ENCODE measurements around the gene MASP2.
"Not testable (repeated sequence)": the region's sequence is repeated elsewhere in the genome, so short reads cannot be mapped to it uniquely, and the experiment has no call there.

The MASP2 gene

DNA sequence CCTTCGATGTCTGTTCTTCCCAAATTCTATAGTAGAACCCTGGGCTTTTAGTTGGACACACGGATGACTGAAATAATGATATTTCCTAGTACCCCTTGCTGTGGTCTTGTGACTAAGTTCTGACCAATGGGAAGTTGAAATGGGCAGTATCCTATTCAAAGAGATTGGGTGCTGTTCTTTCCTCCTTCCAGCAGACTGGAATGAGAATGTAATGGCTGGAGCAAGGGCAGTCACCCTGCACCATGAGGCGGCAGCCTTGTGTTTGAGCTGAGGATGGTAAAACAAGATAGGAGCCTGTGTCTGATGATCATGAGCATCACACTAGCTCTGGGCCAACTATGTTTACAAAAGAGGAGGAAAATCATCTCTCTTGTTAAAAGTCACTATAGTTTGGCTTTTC is 17.9 kb upstream of the MASP2 start:
- H3K79me2 ChIP-seq (ENCODE audit: control insufficient read depth, low read length): peaks cover 30% of the 10 kb centered on the region
- peaks cover 80% of the 10 kb centered on the region for H3K36me3 ChIP-seq (ENCODE audit: control insufficient read depth, low read length)
- TF ChIP-seq, protein P1, sequence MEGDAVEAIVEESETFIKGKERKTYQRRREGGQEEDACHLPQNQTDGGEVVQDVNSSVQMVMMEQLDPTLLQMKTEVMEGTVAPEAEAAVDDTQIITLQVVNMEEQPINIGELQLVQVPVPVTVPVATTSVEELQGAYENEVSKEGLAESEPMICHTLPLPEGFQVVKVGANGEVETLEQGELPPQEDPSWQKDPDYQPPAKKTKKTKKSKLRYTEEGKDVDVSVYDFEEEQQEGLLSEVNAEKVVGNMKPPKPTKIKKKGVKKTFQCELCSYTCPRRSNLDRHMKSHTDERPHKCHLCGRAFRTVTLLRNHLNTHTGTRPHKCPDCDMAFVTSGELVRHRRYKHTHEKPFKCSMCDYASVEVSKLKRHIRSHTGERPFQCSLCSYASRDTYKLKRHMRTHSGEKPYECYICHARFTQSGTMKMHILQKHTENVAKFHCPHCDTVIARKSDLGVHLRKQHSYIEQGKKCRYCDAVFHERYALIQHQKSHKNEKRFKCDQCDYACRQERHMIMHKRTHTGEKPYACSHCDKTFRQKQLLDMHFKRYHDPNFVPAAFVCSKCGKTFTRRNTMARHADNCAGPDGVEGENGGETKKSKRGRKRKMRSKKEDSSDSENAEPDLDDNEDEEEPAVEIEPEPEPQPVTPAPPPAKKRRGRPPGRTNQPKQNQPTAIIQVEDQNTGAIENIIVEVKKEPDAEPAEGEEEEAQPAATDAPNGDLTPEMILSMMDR (IDR thresholded peaks at IDR 0.05; ENCODE audit: low read depth, low read length, poor library complexity, severe bottlenecking): no peak
- no peak for TF ChIP-seq EZH2phosphoT487 (IDR thresholded peaks at IDR 0.05; ENCODE audit: borderline replicate concordance, low read length)
- H3K27ac ChIP-seq (ENCODE audit: low read depth, low read length): no peak overlapping the region
- no peak overlapping the region for H3K4me3 ChIP-seq (ENCODE audit: low read length)
- H3K27me3 ChIP-seq (ENCODE audit: control insufficient read depth, low read length): no peaks in the 10 kb centered on the region
- no peaks in the 10 kb centered on the region for H4K20me1 ChIP-seq (ENCODE audit: control insufficient read depth, insufficient read depth, low read depth, low read length)
- peaks cover 26% of the 10 kb centered on the region for H3K4me1 ChIP-seq (ENCODE audit: control insufficient read depth, low read length)
- no peaks in the 10 kb centered on the region for H3K9me2 ChIP-seq (replicated peaks; ENCODE audit: control insufficient read depth, low read length)
- no peaks in the 10 kb centered on the region for H3K9me3 ChIP-seq (ENCODE audit: control insufficient read depth, insufficient read depth, low read length)
- H3F3A ChIP-seq (ENCODE audit: control insufficient read depth, insufficient read depth): peaks cover 19% of the 10 kb centered on the region
- H3K4me2 ChIP-seq (ENCODE audit: low read length): no peak overlapping the region

DNA sequence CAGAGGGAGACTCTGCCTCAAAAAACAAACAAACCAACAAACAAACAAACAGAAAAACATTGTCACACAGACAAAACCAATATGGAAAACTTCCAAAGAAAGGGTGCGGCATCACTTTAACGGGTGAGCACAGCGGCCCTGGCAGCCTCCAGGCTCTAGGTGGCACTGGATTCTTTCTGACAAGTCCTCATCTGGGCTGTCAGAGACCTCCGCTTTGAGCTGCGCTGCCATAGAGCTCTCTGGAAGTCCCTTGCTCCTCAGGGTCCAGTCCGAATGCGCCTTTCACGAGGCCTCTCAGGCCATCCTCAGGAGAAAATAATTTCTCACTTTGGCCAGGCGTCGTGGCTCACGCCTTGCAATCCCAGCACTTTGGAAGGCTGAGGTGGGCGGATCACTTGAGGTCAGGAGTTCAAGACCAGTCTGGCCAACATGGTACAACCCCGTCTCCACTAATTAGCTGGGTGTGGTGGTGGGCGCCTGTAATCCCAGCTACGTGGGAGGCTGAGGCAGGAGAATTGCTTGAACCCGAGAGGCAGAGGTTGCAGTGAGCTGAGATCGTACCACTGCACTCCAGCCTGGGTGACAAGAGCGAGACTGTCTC is 17.0 kb upstream of the MASP2 start:
- H4K20me1 ChIP-seq (ENCODE audit: control insufficient read depth, insufficient read depth, low read depth, low read length); H3K9me3 ChIP-seq (ENCODE audit: control insufficient read depth, insufficient read depth, low read length); H3K9me2 ChIP-seq (replicated peaks; ENCODE audit: control insufficient read depth, low read length); H3K4me3 ChIP-seq (ENCODE audit: low read length); H3K27ac ChIP-seq (ENCODE audit: low read depth, low read length); H3K4me2 ChIP-seq (ENCODE audit: low read length); H3K27me3 ChIP-seq (ENCODE audit: control insufficient read depth, low read length): not testable (repeated sequence)
- H3K79me2 ChIP-seq (ENCODE audit: control insufficient read depth, low read length): peaks cover 37% of the 10 kb centered on the region
- H3K36me3 ChIP-seq (ENCODE audit: control insufficient read depth, low read length): peaks cover 75% of the 10 kb centered on the region
- peaks cover 19% of the 10 kb centered on the region for H3F3A ChIP-seq (ENCODE audit: control insufficient read depth, insufficient read depth)
- peaks cover 26% of the 10 kb centered on the region for H3K4me1 ChIP-seq (ENCODE audit: control insufficient read depth, low read length)

DNA sequence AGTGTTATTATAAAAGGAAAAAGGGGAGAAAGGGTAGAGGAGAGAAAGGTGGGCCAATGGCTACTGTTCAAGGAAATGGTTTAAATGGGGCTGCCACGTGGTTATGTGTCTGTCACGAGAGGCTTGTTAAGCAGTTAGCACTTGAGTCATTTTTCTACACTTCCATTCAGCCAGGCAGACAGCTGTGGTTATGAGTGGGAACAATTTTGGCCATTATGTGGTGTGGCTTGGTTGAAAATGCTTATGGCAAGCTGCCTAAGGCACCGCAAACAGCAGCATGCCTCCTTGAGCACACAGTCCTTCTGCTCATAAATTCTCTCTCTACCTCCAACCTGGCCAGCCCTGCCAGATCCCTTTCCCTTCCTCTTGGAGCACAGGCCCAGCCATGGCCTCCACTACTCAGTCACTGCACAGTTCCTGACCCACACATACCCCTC is 15.9 kb upstream of the MASP2 start:
- Histone ChIP-seq H3K79me2 (ENCODE audit: control insufficient read depth, low read length) (peaks cover 48% of the 10 kb centered on the region), H3K27me3 (ENCODE audit: control insufficient read depth, low read length) (no peaks in the 10 kb centered on the region), H3K36me3 (ENCODE audit: control insufficient read depth, low read length) (peaks cover 74% of the 10 kb centered on the region), H3K4me3 (ENCODE audit: low read length) (no peak overlapping the region), H4K20me1 (ENCODE audit: control insufficient read depth, insufficient read depth, low read depth, low read length) (no peaks in the 10 kb centered on the region), H3K9me2 (replicated peaks; ENCODE audit: control insufficient read depth, low read length) (no peaks in the 10 kb centered on the region), H3K9me3 (ENCODE audit: control insufficient read depth, insufficient read depth, low read length) (no peaks in the 10 kb centered on the region), H3K4me2 (ENCODE audit: low read length) (no peak overlapping the region), H3F3A (ENCODE audit: control insufficient read depth, insufficient read depth) (peaks cover 19% of the 10 kb centered on the region), H3K27ac (ENCODE audit: low read depth, low read length) (peak overlapping the region; percentile 19; the same call in 1 of the 2 replicates), H3K4me1 (ENCODE audit: control insufficient read depth, low read length) (peaks cover 34% of the 10 kb centered on the region)
- TF ChIP-seq EZH2phosphoT487 (IDR thresholded peaks at IDR 0.05; ENCODE audit: borderline replicate concordance, low read length): no peak
- TF ChIP-seq, protein P1 (IDR thresholded peaks at IDR 0.05; ENCODE audit: low read depth, low read length, poor library complexity, severe bottlenecking): no peak

DNA sequence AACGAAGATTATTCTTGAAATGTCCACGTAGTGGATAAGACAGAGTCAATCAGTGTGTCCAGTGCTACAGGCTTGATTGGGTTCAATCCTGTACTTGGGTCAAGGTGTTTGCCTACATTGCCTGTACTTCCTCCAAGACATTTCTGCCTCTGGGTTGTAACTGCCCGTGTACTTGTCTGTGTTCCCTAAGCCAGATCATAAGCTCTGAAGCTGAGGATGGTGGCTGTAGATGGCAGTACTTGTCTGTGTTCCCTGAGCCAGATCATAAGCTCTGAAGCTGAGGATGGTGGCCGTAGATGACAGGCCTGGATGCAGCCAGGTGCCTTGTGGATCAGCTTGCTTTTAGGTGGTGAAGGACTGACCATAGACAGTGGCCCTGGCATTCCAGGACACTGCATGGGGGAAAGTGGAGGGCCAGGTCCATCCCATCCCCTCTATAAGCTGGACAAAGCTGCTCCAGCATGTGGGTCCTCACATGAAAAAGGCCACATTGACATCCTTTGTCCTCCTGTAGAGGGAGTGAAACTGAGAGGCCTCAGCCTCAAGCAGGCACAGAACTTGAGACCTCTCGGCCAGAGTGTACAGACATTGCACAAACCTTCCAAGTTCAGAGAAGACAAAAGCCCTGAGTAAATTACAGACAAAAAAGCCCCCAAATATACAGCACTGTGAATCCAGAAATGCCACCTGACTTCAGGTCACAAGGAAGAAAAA is 14.8 kb upstream of the MASP2 start:
- Histone ChIP-seq H3K27me3 (ENCODE audit: control insufficient read depth, low read length) (no peaks in the 10 kb centered on the region), H3K4me3 (ENCODE audit: low read length) (peak overlapping the region; percentile 98; the same call in 1 of the 2 replicates), H3K27ac (ENCODE audit: low read depth, low read length) (no peak overlapping the region; the same call in 1 of the 2 replicates), H3F3A (ENCODE audit: control insufficient read depth, insufficient read depth) (peaks cover 22% of the 10 kb centered on the region), H3K36me3 (ENCODE audit: control insufficient read depth, low read length) (peaks cover 79% of the 10 kb centered on the region), H3K4me1 (ENCODE audit: control insufficient read depth, low read length) (peaks cover 37% of the 10 kb centered on the region), H4K20me1 (ENCODE audit: control insufficient read depth, insufficient read depth, low read depth, low read length) (no peaks in the 10 kb centered on the region), H3K79me2 (ENCODE audit: control insufficient read depth, low read length) (peaks cover 54% of the 10 kb centered on the region), H3K4me2 (ENCODE audit: low read length) (peak overlapping the region; percentile 95), H3K9me2 (replicated peaks; ENCODE audit: control insufficient read depth, low read length) (no peaks in the 10 kb centered on the region), H3K9me3 (ENCODE audit: control insufficient read depth, insufficient read depth, low read length) (no peaks in the 10 kb centered on the region)
- TF ChIP-seq, protein P1 (IDR thresholded peaks at IDR 0.05; ENCODE audit: low read depth, low read length, poor library complexity, severe bottlenecking): no peak
